Smooth muscle cell (in vitro differentiated cells): ENCODE data around the gene WDR31. TPM values are rescaled to one million over a fixed set of nuclear protein-coding genes. Genes with fewer than 3 reads are reported as not detected.

Experiments used
- DNase-seq: peaks from one replicate; lab custom pipeline; 2025; ENCODE audit not compliant: unreplicated experiment; lab: John Stamatoyannopoulos, UW
- H2AFZ ChIP-seq: fragments of 200-600 bp; sonication (generic); 2 replicates; pipeline ENCODE4 v1.6.0; 2016; ENCODE audit warnings: antibody characterized with exemption, low read depth, mild to moderate bottlenecking
- H3F3A ChIP-seq: fragments of 200-600 bp; sonication (generic); 2 replicates; pipeline ENCODE4 v1.6.0; 2017; ENCODE audit warnings: antibody characterized with exemption, low read depth
- H3K27ac ChIP-seq: fragments of 200-600 bp; sonication (generic); 2 replicates; pipeline ENCODE4 v1.5.1; 2016; ENCODE audit warnings: low read depth, mild to moderate bottlenecking
- H3K27me3 ChIP-seq: fragments of 200-600 bp; sonication (generic); 2 replicates; pipeline ENCODE4 v1.6.1; 2016; ENCODE audit warnings: low read depth, mild to moderate bottlenecking
- H3K36me3 ChIP-seq: fragments of 200-600 bp; sonication (generic); 2 replicates; pipeline ENCODE4 v1.5.1; 2016; ENCODE audit warnings: low read depth
- H3K4me1 ChIP-seq: fragments of 200-600 bp; sonication (generic); 2 replicates; pipeline ENCODE4 v1.5.1; 2016; ENCODE audit warnings: low read depth
- H3K4me2 ChIP-seq: fragments of 200-600 bp; sonication (generic); 2 replicates; pipeline ENCODE4 v1.6.0; 2016; ENCODE audit warnings: mild to moderate bottlenecking
- H3K4me3 ChIP-seq: fragments of 200-600 bp; sonication (generic); 2 replicates; pipeline ENCODE4 v1.5.1; 2016; ENCODE audit warnings: mild to moderate bottlenecking
- H3K79me2 ChIP-seq: fragments of 200-600 bp; sonication (generic); 2 replicates; pipeline ENCODE4 v1.6.0; 2016; ENCODE audit warnings: low read depth, mild to moderate bottlenecking
- H3K9ac ChIP-seq: fragments of 200-600 bp; sonication (generic); 2 replicates; pipeline ENCODE4 v1.6.0; 2016; ENCODE audit warnings: low read depth
- H3K9me3 ChIP-seq: fragments of 200-600 bp; sonication (generic); replicated peaks from 2 replicates; pipeline ENCODE4 v1.5.1; 2016; ENCODE audit warnings: low read depth
- H4K20me1 ChIP-seq: fragments of 200-600 bp; sonication (generic); 2 replicates; pipeline ENCODE4 v1.6.0; 2016; ENCODE audit warnings: low read depth
- WGBS: methylation state at CpG from one replicate; pipeline ENCODE4 v1.1.7; 2016; ENCODE audit warnings: low lambda C conversion rate; 5-methylcytosine and 5-hydroxymethylcytosine counted together
- polyA plus RNA-seq: library from polyadenylated mRNA; unstranded; fragments of >200 nt; fragmentation: Nextera tagmentation; extraction: Ambion mirVana; gene quantifications from 2 replicates; pipeline ENCODE4 v1.2.1, GENCODE V29; 2016
- total RNA-seq: library from RNA; depleted of rRNA; stranded (reverse); fragments of >200 nt; gene quantifications from 2 replicates; pipeline ENCODE4 v1.2.3, GENCODE V29; 2014
- TF ChIP-seq, protein P1 (sequence below): fragments of 200-600 bp; sonication (generic); IDR thresholded peaks from 2 replicates; pipeline ENCODE4 v1.5.1; 2017; ENCODE audit warnings: borderline replicate concordance, mild to moderate bottlenecking, antibody characterized with exemption; ENCODE audit not compliant: insufficient read depth, poor library complexity, severe bottlenecking

WDR31 gene
- total and polyA plus RNA-seq, 2 experiments from 2014 or later: 1.6 to 2.7 TPM

DNA sequence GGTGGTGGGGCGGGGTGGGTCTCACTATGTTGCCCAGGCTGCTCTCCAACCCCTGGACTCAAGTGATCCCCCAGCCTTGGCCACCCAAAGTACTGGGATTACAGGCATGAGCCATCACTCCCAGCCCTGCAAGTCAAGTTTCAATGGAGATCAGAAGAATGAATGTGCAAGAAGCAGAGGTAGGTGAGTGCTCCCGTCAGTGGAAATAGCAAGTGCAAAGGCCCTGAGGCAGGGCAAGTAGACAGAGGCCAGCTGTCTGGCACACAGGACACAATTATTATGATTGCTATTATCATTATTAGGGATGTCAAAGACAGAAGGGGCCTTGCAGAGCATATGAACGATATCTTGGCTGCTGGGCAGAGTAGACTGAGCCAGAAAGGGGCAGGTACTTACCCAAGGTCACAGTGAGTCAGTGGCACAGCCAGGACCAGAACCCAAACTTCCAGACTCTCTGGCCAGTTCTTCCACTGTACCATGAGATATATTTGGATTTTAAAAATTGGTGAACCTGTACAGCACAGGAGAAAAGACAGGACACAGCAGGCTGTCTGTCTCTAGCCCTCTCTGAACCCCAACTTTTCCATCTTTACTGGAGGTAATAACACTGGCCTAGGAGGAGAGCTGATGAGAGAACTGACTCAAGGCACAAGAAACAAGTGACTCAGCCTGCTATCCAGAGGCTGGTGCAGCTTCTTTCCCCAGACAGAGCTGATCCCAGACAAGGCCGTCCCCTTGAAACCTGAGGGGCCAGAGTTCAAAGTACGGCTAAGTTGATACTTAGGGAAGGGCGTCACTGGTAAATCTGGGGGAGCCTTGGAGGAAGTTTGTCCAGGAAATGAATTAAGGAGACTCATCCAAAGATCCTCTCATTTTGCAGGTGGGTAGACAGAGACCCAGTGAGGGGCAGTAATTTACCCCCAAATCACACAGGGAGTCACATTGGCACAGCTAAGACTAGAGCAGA is 35.3 kb upstream of the WDR31 start:
- no peaks in the 10 kb centered on the region for H3K36me3 ChIP-seq
- WGBS: 92% methylated on average over 6 of the region's 6 CpGs
- H3K4me2 ChIP-seq: peak overlapping the region; percentile 26
- no peaks in the 10 kb centered on the region for H3K4me1 ChIP-seq
- H4K20me1 ChIP-seq: no peaks in the 10 kb centered on the region
- H3F3A ChIP-seq: no peaks in the 10 kb centered on the region
- peak overlapping the region; percentile 85 for H3K4me3 ChIP-seq
- H3K79me2 ChIP-seq: no peaks in the 10 kb centered on the region
- no peaks in the 10 kb centered on the region for H3K27me3 ChIP-seq
- no peak overlapping the region for H3K27ac ChIP-seq
- no peak for DNase-seq
- no peak overlapping the region for H3K9ac ChIP-seq
- H2AFZ ChIP-seq: no peak overlapping the region
- H3K9me3 ChIP-seq: no peaks in the 10 kb centered on the region
- TF ChIP-seq, protein P1, sequence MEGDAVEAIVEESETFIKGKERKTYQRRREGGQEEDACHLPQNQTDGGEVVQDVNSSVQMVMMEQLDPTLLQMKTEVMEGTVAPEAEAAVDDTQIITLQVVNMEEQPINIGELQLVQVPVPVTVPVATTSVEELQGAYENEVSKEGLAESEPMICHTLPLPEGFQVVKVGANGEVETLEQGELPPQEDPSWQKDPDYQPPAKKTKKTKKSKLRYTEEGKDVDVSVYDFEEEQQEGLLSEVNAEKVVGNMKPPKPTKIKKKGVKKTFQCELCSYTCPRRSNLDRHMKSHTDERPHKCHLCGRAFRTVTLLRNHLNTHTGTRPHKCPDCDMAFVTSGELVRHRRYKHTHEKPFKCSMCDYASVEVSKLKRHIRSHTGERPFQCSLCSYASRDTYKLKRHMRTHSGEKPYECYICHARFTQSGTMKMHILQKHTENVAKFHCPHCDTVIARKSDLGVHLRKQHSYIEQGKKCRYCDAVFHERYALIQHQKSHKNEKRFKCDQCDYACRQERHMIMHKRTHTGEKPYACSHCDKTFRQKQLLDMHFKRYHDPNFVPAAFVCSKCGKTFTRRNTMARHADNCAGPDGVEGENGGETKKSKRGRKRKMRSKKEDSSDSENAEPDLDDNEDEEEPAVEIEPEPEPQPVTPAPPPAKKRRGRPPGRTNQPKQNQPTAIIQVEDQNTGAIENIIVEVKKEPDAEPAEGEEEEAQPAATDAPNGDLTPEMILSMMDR: no peak

DNA sequence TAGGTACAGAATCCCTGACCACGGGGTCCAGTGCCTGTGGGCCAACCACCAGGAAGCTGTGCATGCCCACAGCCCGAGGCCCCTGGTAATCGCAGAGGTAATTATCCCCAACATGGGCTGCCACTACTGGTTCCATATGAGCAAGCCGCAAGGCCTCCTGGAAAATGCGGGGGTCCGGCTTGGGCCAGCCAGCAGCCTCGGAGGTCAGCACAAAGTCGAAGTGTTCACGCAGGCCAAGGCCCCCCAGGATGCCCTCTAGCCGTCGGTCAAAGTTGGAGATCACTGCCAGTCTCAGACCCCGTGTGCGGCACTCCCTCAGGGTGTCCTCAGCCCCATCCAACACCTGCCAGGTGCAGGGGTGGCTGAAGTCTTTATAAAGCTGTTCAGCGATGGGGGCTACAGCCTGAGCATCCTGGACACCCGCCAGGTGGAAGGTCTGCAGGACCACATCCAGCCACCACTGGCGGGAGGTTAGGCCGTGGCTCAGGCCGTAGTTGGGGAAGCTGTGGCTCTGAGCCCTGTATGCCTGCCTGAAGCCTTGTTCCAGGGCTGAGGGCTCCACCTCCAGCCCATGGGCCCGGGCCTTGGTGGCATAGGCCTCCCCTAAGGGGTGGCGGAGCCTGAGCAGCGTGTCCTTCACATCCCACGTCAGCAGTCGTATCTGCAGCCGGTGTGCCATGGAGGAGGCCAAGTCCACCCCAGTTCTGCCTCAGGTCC is 33.8 kb upstream of the WDR31 start:
- H3K9ac ChIP-seq: no peak overlapping the region
- no peaks in the 10 kb centered on the region for H3K36me3 ChIP-seq
- H3K4me3 ChIP-seq: no peak overlapping the region
- no peak overlapping the region for H3K27ac ChIP-seq
- no peaks in the 10 kb centered on the region for H4K20me1 ChIP-seq
- H3K4me2 ChIP-seq: no peak overlapping the region
- H2AFZ ChIP-seq: no peak overlapping the region
- no peaks in the 10 kb centered on the region for H3K4me1 ChIP-seq
- H3K9me3 ChIP-seq: no peaks in the 10 kb centered on the region
- H3K27me3 ChIP-seq: no peaks in the 10 kb centered on the region
- no peaks in the 10 kb centered on the region for H3K79me2 ChIP-seq
- TF ChIP-seq, protein P1: no peak
- WGBS: 97% methylated on average over 24 of the region's 24 CpGs
- DNase-seq: no peak
- no peaks in the 10 kb centered on the region for H3F3A ChIP-seq

DNA sequence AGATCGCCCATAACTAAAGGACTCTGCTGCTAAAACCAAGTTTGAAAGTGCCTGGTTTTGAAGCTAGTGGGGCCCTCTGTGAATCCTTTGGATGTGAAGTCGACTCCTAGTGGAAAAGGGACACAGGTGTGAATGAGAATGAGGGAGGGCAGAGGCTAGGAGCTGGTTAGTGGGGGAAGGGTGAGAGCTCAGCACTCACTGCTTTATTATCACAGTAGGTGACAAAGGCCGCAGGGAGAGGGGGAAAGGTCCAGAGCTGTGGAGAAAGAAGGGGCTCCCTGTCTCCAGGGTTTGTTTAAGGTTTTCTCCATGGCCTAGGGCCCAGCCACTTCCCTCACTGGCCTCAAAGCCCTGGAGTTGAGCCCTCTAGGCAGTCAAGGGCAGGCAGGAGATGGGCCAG is 33.2 kb upstream of the WDR31 start:
- no peaks in the 10 kb centered on the region for H3K4me1 ChIP-seq
- no peaks in the 10 kb centered on the region for H3F3A ChIP-seq
- no peak overlapping the region for H3K27ac ChIP-seq
- no peaks in the 10 kb centered on the region for H3K36me3 ChIP-seq
- H4K20me1 ChIP-seq: no peaks in the 10 kb centered on the region
- H3K27me3 ChIP-seq: no peaks in the 10 kb centered on the region
- H2AFZ ChIP-seq: no peak overlapping the region
- TF ChIP-seq, protein P1: no peak
- no peak overlapping the region for H3K9ac ChIP-seq
- H3K4me2 ChIP-seq: no peak overlapping the region
- H3K9me3 ChIP-seq: no peaks in the 10 kb centered on the region
- WGBS: 93% methylated on average over 3 of the region's 3 CpGs
- H3K4me3 ChIP-seq: no peak overlapping the region
- no peaks in the 10 kb centered on the region for H3K79me2 ChIP-seq
- DNase-seq: no peak
